GM12878 (cell line): ENCODE measurements around the gene RPS6KC1. TPM values are rescaled to one million over a fixed set of nuclear protein-coding genes. Genes with fewer than 3 reads are reported as not detected.

Experiments used
- ATAC-seq: fragments of 200-7000 bp; cut with Tn5 transposase; 3 replicates; pipeline ENCODE4 v1.9.1; 2020; ENCODE audit warnings: mild to moderate bottlenecking, moderate library complexity
- BruUV-seq: library from RNA; stranded (reverse); fragments of 400-500 nt; replicated peaks from 2 replicates; lab custom pipeline; 2021; lab: Mats Ljungman, UMichigan
- CTCF ChIA-PET: fragments of 300-600 bp; sonication (Branson Sonifier 250); formaldehyde crosslinking; extraction: SDS; loops from one replicate; lab custom pipeline; 2021; ENCODE audit warnings: inconsistent platforms; lab: Yijun Ruan, JAX
- POLR2A ChIA-PET: fragments of 350-600 bp; formaldehyde crosslinking; extraction: SDS; loops from one replicate; lab custom pipeline; 2021; ENCODE audit warnings: inconsistent platforms; lab: Charles Lee
- RAD21 ChIA-PET: fragments of 300-600 bp; sonication (Branson Sonifier 250); formaldehyde crosslinking; loops from one replicate; lab custom pipeline; 2023; ENCODE audit warnings: antibody characterized with exemption; ENCODE audit not compliant: unreplicated experiment; lab: Charles Lee
- SMC1A ChIA-PET: fragments of 300-600 bp; sonication (Branson Sonifier 250); formaldehyde crosslinking; loops from one replicate; lab custom pipeline; 2023; ENCODE audit not compliant: unreplicated experiment, uncharacterized antibody; lab: Charles Lee
- DNase-seq: peaks from one replicate; pipeline ENCODE4 v3.0.0-alpha.2; 2011; ENCODE audit warnings: low read depth, low spot score
- FAIRE-seq: peaks from 3 replicates; lab custom pipeline; 2011; peaks lifted over from hg19 to GRCh38; lab: Jason Lieb, UNC
- H2AFZ ChIP-seq: 2 replicates; pipeline ENCODE4 v1.6.0; 2011; ENCODE audit warnings: low read depth, low read length, control low read depth; ENCODE audit not compliant: control insufficient read depth
- H3K27ac ChIP-seq: 2 replicates; pipeline ENCODE4 v1.5.1; 2011; ENCODE audit warnings: control low read depth; ENCODE audit not compliant: control insufficient read depth, insufficient read depth
- H3K27me3 ChIP-seq, 2 experiments: replicated peaks in 1 of 2; 2 replicates each; pipeline versions ENCODE4 v1.6.0 to v1.6.1; 2011; ENCODE audit warnings: low read length in 1 of 2; ENCODE audit not compliant: control insufficient read depth in 2 of 2, insufficient read depth in 2 of 2
- H3K36me3 ChIP-seq, 2 experiments: 2 replicates each; pipeline ENCODE4 v1.5.1; 2011; ENCODE audit warnings: low read length in 1 of 2; ENCODE audit not compliant: control insufficient read depth in 2 of 2, insufficient read depth in 2 of 2
- H3K4me1 ChIP-seq: 2 replicates; pipeline ENCODE4 v1.6.1; 2011; ENCODE audit warnings: mild to moderate bottlenecking, low read length, moderate library complexity, mixed read lengths; ENCODE audit not compliant: control insufficient read depth, insufficient read depth
- H3K4me2 ChIP-seq: 2 replicates; pipeline ENCODE4 v1.6.0; 2011; ENCODE audit warnings: control low read depth; ENCODE audit not compliant: control insufficient read depth, insufficient read depth
- H3K4me3 ChIP-seq: fragments of 200-600 bp; sonication (generic); 2 replicates; pipeline ENCODE4 v1.5.1; 2016
- H3K79me2 ChIP-seq: 2 replicates; pipeline ENCODE4 v1.6.0; 2011; ENCODE audit warnings: low read length; ENCODE audit not compliant: control insufficient read depth, insufficient read depth
- H3K9ac ChIP-seq: 2 replicates; pipeline ENCODE4 v1.8.0; 2011; ENCODE audit warnings: low read length, control low read depth, mixed read lengths; ENCODE audit not compliant: control insufficient read depth, insufficient read depth
- H3K9me3 ChIP-seq: replicated peaks from 3 replicates; pipeline ENCODE4 v1.5.1; 2011; ENCODE audit warnings: mild to moderate bottlenecking, low read length; ENCODE audit not compliant: control insufficient read depth, insufficient read depth
- H4K20me1 ChIP-seq: 2 replicates; pipeline ENCODE4 v1.6.0; 2011; ENCODE audit not compliant: control insufficient read depth, insufficient read depth
- CEBPZ ChIP-seq: fragments of 150-350 bp; IDR thresholded peaks from 2 replicates; pipeline ENCODE4 v1.6.1; 2016; ENCODE audit warnings: low read depth, low read length
- CREB1 ChIP-seq: IDR thresholded peaks from 2 replicates; pipeline ENCODE4 v1.6.1; 2012; ENCODE audit warnings: low read depth, mild to moderate bottlenecking, inconsistent platforms
- CUX1 ChIP-seq: IDR thresholded peaks from 2 replicates; pipeline ENCODE4 v1.6.1; 2012; ENCODE audit warnings: improper control_type of control experiment, low read depth, low read length; ENCODE audit not compliant: insufficient replicate concordance
- HCFC1 ChIP-seq: fragments of 150-350 bp; IDR thresholded peaks from 2 replicates; pipeline ENCODE4 v1.6.1; 2014; ENCODE audit warnings: low read length
- MLLT1 ChIP-seq: fragments of 450-650 bp; IDR thresholded peaks from 2 replicates; pipeline ENCODE4 v1.6.1; 2016; ENCODE audit warnings: mild to moderate bottlenecking
- PML ChIP-seq: IDR thresholded peaks from 2 replicates; pipeline ENCODE4 v1.6.1; 2012; ENCODE audit warnings: low read length, inconsistent platforms
- RBBP5 ChIP-seq: fragments of 200-600 bp; sonication (generic); conservative IDR thresholded peaks from 2 replicates; pipeline ENCODE4 v1.6.1; 2016
- SP1 ChIP-seq: IDR thresholded peaks from one replicate; pipeline ENCODE4 v1.6.1; 2011; ENCODE audit warnings: low read depth, low read length
- STAT1 ChIP-seq: fragments of 450-650 bp; conservative IDR thresholded peaks from 2 replicates; pipeline ENCODE4 v1.6.1; 2014; ENCODE audit warnings: antibody characterized with exemption, mild to moderate bottlenecking
- TARDBP ChIP-seq: IDR thresholded peaks from 2 replicates; pipeline ENCODE4 v1.6.1; 2016; ENCODE audit warnings: borderline replicate concordance
- USF1 ChIP-seq: IDR thresholded peaks from 2 replicates; pipeline ENCODE4 v1.6.1; 2011; ENCODE audit warnings: borderline replicate concordance, low read depth, mild to moderate bottlenecking, moderate library complexity, mixed read lengths, low read length; ENCODE audit not compliant: insufficient read depth; ENCODE audit errors: extremely low read length
- ZNF207 ChIP-seq: fragments of 450-650 bp; IDR thresholded peaks from 2 replicates; pipeline ENCODE4 v1.6.1; 2014; ENCODE audit warnings: antibody characterized with exemption, mild to moderate bottlenecking, borderline replicate concordance
- ZNF217 ChIP-seq: fragments of 450-650 bp; IDR thresholded peaks from 2 replicates; pipeline ENCODE4 v1.6.1; 2017; ENCODE audit warnings: antibody characterized with exemption, mild to moderate bottlenecking
- WGBS: methylation state at CpG from one replicate; pipeline ENCODE4 v1.1.6; 2016; ENCODE audit warnings: low lambda C conversion rate; ENCODE audit not compliant: insufficient replicate concordance, insufficient coverage; ENCODE audit errors: missing lambda C conversion rate; 5-methylcytosine and 5-hydroxymethylcytosine counted together
- in situ Hi-C: fragments of 300-500 bp; cut with MboI; formaldehyde crosslinking; loops from 9 replicates; pipeline ENCODE4 v1.14.3; 2018; ENCODE audit warnings: mixed read lengths
- intact Hi-C: fragments of 100-400 bp; cut with micrococcal nuclease; formaldehyde crosslinking; loops from one replicate; pipeline ENCODE4 v1.14.2; 2022; ENCODE audit not compliant: unreplicated experiment
- polyA plus RNA-seq, 11 experiments: library from polyadenylated mRNA; depleted of rRNA in 4 of 11; unstranded in 6 of 11; stranded (reverse) in 5 of 11; fragments of >200 nt; fragmentation: Nextera tagmentation in 4 of 11; fragmentation: Illumina TruSeq in 1 of 11; extraction: Ambion mirVana in 4 of 11; extraction: Trizol in 1 of 11; gene quantifications; 1 replicate in 1 of 11; 2 replicates in 10 of 11; pipeline versions ENCODE4 v1.2.1 to v1.2.3, GENCODE V29; 2011 to 2016; ENCODE audit warnings: inconsistent platforms in 2 of 11, missing spikeins in 2 of 11, low read depth in 1 of 11
- total RNA-seq, 4 experiments: library from RNA; depleted of rRNA in 3 of 4; stranded (reverse); fragments of >200 nt in 3 of 4; fragmentation: Illumina TruSeq in 1 of 4; extraction: Trizol in 1 of 4; gene quantifications; 2 replicates each; pipeline versions ENCODE4 v1.2.1 to v1.2.3, GENCODE V29; 2013 to 2021

The RPS6KC1 gene
- total and polyA plus RNA-seq, 10 of the 15 experiments (the other 5 are each of a cell fraction or from before 2014, with no cell fraction given): 2.9 to 17.3 (median 12.2) TPM

- FAIRE-seq: no peak
- POLR2A ChIA-PET: interaction anchor here (1.7 kb wide), 1 partner anchor 30 kb away, joined by 3 read pairs; no protein-coding TSS in a partner anchor
Observed at GRCh38 chr1:213120961-213121360, 69.9 kb downstream of the RPS6KC1 start.

More at GRCh38 chr1:213120961-213121360, 69.9 kb downstream of the RPS6KC1 start:
- no peaks in the 10 kb centered on the region; a peak in 1 of 4 replicates for H3K36me3 ChIP-seq
- intact Hi-C loops: loop anchor here (5.0 kb wide), 1 partner anchor 251 kb away; no protein-coding TSS in a partner anchor
- no peaks in the 10 kb centered on the region for H3K27me3 ChIP-seq
- no peak overlapping the region for H3K9ac ChIP-seq
- ChIA-PET CTCF (interaction anchor here (0.6 to 2.2 kb wide), 5 partner anchors 9 to 54 kb away, joined by 3 to 14 read pairs (median 7); no protein-coding TSS in a partner anchor), RAD21 (interaction anchor here (1.0 to 1.5 kb wide), 2 partner anchors 9 to 51 kb away, joined by 3 read pairs; no protein-coding TSS in a partner anchor), SMC1A (interaction anchor here (0.9 to 3.0 kb wide), 7 partner anchors 9 to 1536 kb away, joined by 3 to 11 read pairs (median 4); no protein-coding TSS in a partner anchor)
- TF ChIP-seq RBBP5 (no peak), SP1 (no peak), PML (no peak), ZNF207 (no peak), ZNF217 (no peak), CUX1 (no peak), CEBPZ (no peak), USF1 (no peak), STAT1 (no peak), MLLT1 (no peak), TARDBP (no peak), HCFC1 (no peak), CREB1 (no peak)
- 100% methylated on average over 4 of the region's 4 CpGs for WGBS
- no peak overlapping the region for H3K27ac ChIP-seq
- DNase-seq (no peak), ATAC-seq (no peak)
- no peak overlapping the region for H2AFZ ChIP-seq
- BruUV-seq: no TSS peak
- H3K79me2 ChIP-seq: no peaks in the 10 kb centered on the region
- no peaks in the 10 kb centered on the region for H3K4me1 ChIP-seq
- no peaks in the 10 kb centered on the region for H3K9me3 ChIP-seq
- H3K4me3 ChIP-seq: no peak overlapping the region
- in situ Hi-C loops: loop anchor here (10.0 kb wide), 1 partner anchor 1004 kb away; no protein-coding TSS in a partner anchor
- H4K20me1 ChIP-seq: no peaks in the 10 kb centered on the region
- H3K4me2 ChIP-seq: no peak overlapping the region
